SHP77 (cell line): ENCODE results near the gene RIOK3.
"Not testable (repeated sequence)": the region's sequence is repeated elsewhere in the genome, so short reads cannot be mapped to it uniquely, and the experiment has no call there.

Experiments used
- DNase-seq, 2 experiments: peaks; one replicate each; lab custom pipeline; 2025; lab: John Stamatoyannopoulos, UW

Gene RIOK3

DNA sequence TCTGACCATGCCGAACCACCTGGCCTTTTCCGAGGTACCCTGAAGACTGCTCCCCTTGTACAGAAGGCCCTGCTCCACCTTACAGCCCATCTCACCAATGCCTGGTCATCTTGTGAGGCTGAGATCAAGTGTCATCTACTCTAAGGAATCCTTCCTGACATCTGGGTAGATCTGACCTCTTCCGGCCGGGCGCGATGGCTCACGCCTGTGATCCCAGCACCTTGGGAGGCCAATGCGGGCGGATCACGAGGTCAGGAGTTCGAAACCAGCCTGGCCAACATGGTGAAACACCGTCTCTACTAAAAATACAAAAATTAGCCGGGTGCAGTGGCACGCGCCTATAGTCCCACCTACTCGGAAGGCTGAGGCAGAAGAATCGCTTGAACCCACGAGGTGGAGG lies 2.1 kb upstream of the RIOK3 start:
- no peak for DNase-seq

DNA sequence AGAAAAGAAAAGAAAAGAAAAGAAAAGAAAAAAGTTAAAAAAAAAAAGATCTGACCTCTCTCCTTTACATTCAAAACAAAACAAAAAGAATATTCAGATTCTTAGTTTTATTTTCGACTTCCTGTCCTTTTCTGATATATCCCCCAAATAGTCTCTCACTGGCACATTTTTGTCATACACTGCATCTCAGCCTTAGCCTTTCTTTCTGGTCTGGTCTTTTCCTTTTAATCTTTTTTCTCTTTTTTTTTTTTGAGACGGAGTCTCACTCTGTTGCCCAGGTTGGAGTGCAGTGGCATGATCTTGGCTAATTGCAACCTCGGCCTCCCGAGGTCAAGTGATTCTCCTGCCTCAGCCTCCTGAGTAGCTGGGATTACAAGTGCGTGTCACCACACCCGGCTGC lies 1.6 kb upstream of the RIOK3 start:
- no peak for DNase-seq

DNA sequence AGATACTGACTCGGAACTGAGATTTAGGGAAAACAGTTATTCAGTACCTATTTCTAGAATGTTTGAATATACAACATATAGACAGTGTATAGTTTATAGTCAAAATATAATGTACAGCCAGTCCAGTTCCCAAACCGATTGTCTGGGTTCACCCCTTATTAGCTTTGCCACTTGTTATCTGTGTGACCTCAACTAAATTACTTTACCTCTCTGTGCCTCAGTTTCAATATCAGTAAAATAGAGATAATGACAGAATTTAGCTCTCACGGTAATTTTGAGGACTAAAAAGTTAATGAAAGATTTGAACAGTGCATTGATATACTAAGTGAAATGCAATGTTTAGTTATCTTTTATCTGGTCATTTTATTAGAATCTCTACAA lies 750 bp upstream of the RIOK3 start:
- DNase-seq = no peak

DNA sequence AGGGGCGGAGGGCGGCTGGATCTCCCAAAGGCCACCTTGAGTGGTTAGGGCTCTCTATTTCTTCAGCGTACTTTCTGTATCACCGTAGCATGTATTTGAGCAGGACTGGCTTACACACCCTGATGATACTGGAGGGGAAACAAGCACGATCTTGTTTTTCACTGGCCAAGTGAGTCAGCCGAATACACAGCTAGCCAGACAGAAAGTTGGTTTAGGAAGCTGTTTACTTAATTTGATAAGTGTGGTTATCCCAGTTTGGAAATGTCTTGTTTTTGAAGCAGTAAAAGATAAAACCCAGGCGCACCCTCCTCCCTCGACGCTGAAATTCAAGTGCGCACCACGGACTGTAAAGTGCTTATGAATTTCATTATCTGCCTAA lies 582 bp downstream of the RIOK3 start:
- DNase-seq = no peak

DNA sequence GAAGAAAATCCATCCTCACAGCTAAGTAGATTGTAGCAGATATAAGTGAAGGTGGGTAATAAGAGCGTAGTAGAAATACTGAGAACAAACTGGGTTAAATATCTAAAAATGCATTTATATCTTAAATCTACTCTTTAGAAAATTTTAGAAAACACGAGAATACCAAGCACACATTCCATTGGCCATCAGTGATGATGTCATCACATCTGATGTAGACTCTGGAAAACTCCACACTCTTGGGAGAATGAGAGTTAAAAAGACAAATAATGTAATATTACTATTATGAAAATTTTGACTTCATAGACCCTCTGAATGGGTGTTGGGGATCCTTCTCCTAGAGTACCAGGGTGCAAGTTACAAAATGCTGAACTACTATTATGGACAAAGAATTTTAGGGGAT lies 3.7 kb downstream of the RIOK3 start:
- DNase-seq = no peak

DNA sequence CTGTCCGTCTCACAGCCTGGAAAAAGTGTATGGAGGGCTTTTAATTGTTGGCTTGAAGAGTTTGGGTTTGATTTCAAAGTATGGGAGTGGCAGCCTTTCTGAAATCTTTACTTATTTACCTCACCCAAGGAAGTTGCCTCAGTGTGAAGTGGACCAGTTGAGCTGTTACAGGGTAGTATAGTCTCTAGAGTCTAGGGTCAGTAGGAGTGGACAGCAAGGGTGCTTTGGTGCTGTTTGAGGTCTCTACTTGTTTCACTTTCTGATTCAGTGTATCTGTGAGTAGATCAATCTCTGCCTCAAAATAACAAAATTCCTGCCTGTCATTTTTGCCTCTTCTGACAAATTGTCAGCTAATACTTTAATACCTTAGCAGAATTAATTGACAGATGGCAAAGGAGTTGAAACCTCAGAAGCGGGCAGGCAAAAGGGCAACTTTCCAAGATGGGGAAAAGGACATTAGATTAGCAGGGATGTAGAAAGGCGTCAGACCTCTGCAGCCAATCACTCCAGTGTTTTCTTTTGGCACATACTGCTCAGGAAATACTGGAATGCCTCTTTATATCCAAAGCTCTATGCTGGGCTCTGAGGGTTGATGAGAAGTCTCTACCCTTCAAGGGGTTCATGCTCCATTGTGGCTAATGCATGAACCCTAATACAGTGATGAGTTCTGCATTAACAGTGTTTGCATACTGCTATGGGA lies 5.9 kb downstream of the RIOK3 start:
- DNase-seq = no peak

DNA sequence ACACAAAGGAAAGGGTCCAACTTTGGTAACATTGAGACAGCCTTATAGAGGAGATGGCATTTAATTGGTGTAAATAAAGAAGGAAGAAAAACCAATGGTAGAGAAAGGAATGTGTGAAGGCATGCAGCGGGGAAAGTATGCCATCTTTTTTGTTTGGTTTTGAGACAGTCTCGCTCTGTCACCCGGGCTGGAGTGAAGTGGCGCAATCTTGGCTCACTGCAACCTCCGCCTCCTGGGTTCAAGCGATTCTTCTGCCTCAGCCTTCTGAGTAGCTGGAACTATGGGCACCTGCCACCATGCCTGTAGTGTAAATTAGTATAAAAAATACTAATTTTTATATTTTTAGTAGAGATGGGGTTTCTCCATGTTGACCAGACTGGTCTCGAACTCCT lies 6.4 kb downstream of the RIOK3 start:
- no peak for DNase-seq

DNA sequence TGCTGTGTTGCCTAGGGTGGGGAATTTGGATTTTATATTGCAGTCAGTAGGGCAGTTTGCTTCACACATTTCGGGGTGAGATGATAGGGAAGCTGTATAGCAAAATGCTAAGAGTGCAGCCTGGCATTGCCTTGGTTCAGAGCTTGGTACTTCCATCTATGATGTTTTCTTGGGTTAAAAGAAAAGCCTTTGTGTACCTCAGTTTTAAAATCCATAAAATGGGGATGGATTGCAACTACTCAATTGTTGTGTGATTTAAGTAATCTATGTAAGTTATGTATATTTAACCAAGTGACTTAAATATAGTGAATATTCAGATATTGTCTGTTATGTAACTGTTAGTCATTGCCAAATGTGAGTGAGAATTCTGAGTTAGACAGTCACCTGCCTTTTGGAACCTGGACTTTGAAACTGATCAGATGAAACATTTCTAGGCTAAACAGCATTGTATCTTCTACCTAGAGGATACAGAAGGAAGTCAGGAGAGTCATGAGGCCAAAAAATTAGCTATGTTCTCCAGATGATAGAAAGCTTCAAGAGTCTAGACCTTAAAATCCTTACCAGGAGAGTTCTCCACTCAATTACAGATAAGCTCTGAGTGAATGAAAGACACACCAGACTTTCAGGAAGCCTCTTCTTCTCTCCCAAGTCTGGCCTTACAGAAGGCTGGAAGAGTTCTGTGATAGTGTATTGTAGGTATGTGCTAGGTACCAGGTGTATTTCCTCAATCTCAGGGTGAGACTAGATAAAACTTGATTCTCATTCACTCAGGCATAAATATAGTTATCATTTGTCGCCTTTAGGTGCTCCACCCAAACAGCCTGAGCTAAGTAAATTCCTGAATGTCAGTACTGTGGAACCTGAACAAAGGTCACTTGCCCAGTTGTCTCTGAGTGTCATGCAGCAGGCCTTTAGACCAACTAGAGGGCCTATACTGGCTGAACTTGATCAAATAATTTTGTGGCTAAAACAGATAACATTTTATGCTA lies 7.5 kb downstream of the RIOK3 start:
- DNase-seq = no peak

DNA sequence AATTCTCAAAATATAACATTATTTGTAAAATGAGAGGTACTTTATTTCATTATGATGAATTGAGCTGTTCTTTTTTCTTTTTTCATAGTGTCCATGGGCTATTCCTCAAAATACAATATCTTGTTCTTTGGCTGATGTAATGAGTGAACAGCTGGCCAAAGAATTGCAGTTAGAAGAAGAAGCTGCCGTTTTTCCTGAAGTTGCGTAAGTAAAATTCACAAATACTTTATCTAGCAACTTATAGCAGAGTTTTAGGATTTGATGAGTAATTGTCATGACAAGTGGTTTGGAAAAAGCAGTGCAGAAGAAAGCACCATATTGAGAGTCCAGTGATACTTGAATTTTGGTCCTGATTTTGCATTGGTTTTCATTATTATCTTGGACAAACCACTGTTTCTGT lies 9.8 kb downstream of the RIOK3 start:
- DNase-seq = no peak

DNA sequence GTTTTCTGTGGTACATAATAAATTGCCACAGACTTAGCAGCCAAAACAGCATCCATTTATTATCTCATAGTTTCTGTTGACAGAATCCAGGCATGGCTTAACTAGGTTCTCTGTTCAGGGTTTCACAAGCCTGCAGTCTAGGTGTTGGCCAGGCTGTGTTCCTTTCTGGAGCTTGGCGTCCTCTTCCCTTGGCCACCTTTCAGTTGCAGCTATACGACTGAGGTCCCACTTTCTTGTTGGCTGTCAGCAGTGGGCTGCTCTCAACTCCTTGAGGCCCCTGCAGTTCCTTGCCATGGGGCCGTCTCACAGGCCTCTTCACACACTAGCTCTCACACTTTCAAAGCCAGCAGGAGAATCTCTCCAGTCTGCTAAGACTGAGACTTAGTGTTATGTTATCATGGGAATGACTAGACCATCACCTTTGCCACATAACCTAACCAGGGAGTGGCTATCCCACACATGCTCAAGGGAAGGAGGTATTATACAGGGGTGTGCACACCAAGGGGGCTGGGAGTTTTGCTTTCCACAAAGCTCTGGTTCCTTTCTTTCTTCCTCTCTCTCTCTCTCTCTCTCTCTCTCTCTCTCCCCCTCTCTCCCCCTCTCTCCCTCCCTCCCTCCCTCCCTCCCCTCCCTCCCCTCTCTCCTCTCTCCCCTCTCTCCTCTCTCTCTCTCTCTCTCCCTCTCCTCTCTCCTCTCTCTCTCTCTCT lies 15.8 kb downstream of the RIOK3 start:
- no peak for DNase-seq

DNA sequence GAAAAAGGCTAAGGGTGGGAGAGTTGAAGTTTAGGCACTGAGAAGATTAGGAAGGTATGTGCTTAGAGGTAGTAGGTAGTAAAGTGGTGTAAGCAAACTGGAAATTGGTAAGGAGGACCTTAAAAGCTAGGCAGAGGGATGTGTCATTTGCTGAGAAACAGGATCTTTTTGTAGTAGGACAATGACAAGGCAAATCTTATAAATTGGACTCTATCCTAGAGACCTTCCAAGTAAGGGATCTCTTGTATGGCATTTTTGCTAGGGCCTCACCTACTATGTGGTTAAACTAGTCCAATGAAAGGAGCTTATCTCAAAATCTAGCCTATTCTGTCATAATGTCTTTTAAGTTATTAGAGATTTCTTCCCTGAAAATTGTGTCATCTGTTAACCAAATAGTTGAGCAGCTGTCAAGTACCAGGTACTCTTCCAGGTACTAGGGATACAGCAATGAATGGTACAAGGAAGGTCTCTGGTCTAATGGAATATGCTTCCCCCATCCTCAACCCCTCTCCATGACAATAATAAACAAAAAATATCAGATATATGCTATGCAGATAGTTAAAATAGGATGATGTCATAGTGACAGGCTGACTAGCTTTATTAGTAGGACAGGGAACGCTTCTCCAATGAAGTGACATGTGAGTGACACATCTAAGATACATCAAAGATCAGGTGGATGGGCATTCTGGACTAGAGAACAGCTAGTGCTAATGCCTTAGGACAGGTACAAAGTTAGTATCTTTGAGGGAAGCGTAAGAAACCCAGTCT lies 17.7 kb downstream of the RIOK3 start:
- no peak for DNase-seq

DNA sequence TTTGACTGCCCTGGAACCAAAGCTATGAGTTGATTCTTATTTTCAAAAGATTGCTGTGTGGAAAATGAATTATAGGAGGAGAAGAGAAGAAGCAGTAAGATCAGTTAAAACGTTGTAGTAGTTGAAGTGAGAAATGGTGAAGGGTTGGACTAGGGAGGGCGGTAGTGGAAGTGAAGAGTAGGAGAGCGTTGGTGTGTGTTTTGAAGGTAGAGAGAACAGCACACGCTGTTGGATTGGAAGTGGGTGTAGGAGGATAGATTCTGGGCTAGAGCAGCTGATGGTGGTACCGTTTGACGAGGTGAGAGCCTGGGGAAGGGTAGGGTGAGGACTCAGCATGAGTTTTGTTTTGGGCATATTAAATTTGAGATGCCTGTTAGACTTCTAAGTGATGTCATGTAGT lies 18.4 kb downstream of the RIOK3 start:
- DNase-seq = no peak

DNA sequence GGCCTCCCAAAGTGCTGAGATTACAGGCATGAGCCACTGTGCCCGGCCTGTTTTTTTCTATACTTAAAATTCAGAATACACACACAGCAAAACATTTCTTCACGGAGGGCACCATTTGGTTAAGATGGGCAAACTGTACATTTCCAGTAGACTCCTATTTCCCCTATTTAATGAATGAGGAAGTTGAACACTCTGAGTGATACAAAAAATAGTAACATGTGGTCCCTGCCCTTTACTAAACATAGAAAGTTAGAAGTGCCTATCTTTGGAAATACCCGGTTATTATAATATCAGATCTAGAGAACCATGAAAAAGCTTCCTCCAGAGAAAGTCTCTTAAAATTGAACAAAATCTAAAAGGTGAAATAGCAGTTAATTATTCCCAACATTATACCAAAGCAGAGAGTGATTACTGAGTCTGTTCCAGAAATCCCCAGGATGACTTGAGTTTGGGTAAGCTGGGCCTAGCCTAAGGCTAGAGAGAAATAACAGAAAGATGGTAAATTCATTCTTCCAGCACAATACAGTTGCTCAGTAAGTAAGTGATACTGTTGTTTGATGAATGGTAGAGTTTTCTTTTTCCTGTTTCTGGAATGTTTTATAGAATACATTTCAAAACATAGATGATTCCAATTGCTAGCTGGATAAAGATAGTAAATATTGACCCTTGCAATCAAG lies 26.9 kb downstream of the RIOK3 start:
- no peak for DNase-seq

DNA sequence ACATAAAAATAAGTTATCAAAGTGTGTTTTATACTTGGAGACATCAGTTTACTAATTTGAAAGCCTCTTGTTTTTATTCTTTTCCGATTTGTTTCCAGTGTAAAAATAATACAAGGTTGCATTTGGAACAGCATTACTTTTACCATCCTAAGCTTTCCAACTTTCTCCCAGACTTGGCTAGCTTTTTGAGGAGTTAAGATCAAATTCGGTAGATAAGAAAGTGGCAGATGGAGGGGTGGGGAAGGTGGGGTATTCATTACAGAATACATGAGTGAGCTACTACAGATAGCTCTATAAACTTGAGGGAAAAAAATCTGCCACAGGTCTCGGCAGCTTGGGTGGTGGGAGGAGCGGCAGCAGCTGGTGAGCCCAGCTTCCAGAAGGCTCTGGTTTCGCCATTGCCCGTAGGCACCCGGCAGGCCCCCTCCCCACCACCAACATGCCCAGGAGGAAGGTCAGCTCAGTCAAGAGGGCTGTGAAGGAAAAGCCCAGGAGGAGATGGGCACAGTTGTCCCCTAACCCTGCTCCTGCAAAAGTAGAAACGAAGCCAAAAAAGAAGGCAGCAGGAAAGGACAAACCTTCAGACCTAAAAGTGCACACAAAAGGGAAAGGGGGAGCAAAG lies 31.6 kb downstream of the RIOK3 start:
- no peak for DNase-seq

DNA sequence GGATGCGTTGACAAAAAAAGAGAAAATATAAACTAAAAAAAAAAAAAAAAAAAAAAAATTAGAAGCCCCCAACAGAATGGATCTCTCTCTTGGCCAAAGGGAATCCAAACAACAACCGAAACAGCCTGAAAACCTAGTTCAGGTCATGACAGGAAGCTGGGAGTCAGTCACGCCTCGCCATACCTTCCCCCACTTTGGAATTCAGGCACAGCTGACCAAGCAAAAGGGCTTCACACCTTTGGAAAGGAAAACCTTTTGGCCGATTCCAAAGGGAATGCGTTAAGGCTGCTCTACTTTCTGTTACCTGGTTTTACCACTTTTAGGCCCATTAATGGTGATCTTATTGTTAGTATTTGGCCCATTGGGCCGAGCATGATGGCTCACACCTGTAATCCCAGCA lies 32.3 kb downstream of the RIOK3 start:
- no peak for DNase-seq

DNA sequence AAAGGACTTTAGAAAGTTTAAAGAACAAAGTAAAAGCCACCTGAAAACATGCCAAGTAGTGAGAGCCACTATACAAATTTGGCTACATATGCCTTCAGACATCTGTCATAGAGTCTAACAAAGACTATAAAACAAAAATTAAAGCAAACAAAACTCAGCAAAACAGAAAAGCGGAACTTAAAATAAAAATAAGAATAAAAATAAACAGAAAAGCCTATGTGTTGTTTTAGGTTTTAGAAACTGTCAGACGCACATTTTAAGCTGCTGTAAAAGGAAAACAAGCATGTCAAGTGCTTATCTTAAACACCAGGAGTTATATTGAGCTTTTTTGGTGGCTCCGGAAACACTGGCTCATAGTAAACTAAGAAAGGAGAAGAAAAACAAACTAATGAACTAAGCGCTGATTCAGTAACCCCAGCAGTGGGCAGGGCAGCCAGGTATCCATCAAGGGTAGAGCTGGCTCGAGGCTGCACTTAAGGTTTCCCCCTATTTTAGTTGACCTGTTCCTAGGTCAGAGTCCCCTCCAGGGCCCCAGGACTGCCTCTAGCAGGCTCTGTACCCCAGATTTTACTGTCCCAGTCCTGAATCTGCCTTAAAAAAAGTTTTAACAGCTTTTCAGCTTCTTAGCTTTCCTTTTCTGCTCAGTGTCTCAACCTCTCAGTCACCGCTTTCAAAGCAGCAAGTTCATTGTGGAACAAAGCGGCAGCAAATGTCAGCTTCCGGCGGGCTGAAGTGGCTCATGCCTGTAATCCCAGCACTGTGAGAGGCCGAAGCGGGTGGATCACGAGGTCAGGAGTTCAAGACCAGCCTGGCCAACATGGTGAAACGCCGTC lies 34.9 kb downstream of the RIOK3 start:
- DNase-seq = peak in 1 of 2 experiments; percentile 22

DNA sequence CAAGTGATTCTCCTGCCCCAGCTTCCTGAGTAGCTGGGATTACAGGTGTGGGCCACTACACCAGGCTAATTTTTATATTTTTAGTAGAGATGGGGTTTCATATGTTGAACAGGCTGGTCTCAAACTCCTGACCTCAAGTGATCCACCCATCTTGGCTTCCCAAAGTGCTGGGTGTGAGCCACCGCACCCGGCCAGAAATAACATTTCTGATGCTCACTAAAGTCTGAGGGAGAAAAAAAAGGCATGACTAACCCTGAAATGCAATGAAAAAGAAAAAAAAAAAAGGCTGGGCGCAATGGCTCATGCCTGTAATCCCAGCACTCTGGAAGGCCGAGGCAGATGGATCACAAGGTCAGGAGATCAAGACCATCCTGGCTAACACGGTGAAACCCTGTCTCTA lies 36.5 kb downstream of the RIOK3 start:
- DNase-seq = not testable (repeated sequence)

DNA sequence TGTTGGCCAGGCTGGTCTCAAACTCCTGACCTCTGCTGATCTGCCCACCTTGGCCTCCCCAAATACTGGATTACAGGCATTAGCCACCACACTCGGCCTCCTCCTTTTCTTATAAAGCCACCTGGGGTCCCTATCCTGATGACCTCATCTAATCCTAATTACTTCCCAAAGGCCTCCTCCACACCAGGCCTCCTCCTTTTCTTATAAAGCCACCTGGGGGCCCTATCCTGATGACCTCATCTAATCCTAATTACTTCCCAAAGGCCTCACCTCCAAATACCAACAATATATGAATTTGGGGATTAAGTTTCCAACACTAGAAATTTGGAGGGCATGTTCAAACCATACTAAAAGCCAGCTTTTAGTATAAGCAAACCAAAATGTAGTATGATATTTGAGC lies 40.6 kb downstream of the RIOK3 start:
- no peak for DNase-seq

DNA sequence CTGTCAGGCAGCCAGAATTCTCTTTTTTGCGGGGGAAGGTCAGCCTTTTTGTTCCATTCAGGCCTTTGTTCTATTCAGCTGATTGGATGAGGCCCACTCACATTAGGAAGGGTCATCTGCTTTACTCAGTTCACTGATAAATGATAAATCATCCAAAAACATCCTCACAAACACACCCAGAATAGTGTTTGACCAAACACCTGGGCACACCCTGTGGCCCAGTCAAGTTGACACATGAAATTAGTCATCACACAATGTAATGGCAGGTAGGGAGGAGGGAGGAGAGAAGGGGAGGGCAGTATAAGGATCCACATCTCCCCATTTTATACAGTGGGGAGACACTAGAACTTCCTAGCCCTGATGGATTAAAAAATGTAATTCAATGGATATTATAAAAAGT lies 41.9 kb downstream of the RIOK3 start:
- DNase-seq = no peak
